ENCODE measurements around the gene MOB4.

MOB4 gene

DNA sequence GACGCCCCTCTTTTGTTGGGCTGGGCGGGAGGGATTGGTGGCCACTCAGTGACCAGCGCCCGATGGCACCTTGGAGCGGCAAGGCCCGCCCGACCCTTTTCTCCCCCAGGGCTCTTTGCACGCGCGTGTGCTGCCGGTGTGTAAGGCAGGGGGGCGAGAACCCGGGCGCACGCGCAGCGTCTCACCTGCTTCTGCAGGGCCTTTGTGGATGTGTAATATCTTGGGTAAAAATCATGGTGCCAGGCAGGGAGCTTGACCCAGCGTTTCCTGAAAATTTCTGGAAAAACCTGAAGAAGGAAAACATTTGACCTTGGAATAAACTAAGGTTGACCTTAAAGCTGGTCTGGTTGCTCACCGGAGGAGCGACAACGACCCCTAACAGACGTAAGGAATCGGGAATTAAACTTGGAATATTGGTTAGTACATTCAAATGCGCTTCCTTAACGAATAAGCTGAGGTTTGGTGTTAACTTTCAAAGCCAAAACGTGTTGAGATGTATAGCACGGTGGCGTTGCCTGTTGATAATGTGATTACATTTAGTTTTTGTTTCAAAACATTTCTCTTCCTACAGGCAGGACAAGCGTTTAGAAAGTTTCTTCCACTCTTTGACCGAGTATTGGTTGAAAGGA is 15.2 kb upstream of the MOB4 start:
- 0 out of 2 replicates have a peak overlapping the region, but pooled peaks have one; percentile 11 for H2AFZ ChIP-seq (ENCODE audit: low read depth)
- H3K36me3 ChIP-seq (ENCODE audit: insufficient read depth) = peaks cover 36% of the 10 kb centered on the region; the same call in 1 of the 2 replicates
- peaks cover 35% of the 10 kb centered on the region for H4K20me1 ChIP-seq (ENCODE audit: insufficient read depth)
- H3K4me2 ChIP-seq = peak overlapping the region; percentile 99
- peaks cover 86% of the 10 kb centered on the region for H3K79me2 ChIP-seq (ENCODE audit: insufficient read depth, low read depth)
- H3K27me3 ChIP-seq (ENCODE audit: insufficient read depth, low read depth) = no peaks in the 10 kb centered on the region
- peak overlapping the region; percentile 92 for H3K9ac ChIP-seq
- peak overlapping the region; percentile 89 for H3K27ac ChIP-seq
- TF ChIP-seq, protein P1, sequence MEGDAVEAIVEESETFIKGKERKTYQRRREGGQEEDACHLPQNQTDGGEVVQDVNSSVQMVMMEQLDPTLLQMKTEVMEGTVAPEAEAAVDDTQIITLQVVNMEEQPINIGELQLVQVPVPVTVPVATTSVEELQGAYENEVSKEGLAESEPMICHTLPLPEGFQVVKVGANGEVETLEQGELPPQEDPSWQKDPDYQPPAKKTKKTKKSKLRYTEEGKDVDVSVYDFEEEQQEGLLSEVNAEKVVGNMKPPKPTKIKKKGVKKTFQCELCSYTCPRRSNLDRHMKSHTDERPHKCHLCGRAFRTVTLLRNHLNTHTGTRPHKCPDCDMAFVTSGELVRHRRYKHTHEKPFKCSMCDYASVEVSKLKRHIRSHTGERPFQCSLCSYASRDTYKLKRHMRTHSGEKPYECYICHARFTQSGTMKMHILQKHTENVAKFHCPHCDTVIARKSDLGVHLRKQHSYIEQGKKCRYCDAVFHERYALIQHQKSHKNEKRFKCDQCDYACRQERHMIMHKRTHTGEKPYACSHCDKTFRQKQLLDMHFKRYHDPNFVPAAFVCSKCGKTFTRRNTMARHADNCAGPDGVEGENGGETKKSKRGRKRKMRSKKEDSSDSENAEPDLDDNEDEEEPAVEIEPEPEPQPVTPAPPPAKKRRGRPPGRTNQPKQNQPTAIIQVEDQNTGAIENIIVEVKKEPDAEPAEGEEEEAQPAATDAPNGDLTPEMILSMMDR (conservative IDR thresholded peaks at IDR 0.05; ENCODE audit: low read depth, low read length) = no peak
- peaks cover 49% of the 10 kb centered on the region for H3K4me1 ChIP-seq (ENCODE audit: low read depth, poor library complexity, severe bottlenecking)
- no peak overlapping the region for H3K4me3 ChIP-seq (IDR thresholded peaks at IDR 0.05; ENCODE audit: insufficient read depth, low read depth, low read length)

DNA sequence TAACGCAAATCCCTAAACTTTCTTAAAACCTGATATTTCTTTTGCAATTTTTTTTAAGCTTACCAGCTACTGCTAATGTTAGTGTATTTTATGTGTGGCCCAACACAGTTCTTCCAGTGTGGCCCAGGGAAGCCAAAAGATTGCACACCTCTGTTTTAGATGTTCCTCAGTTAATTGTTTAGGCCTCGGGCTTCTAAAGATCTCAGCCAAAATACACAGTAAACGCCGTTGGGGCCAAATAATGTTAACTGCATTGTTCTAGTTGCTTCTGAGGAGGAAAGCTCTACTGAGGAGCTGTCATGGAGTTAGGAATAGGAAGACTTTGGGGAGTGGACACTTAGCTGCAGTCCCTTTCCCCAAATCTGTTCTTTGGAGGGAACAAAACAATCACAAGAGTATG is 13.7 kb upstream of the MOB4 start:
- H3K4me3 ChIP-seq (IDR thresholded peaks at IDR 0.05; ENCODE audit: insufficient read depth, low read depth, low read length) = no peak overlapping the region
- H3K4me1 ChIP-seq (ENCODE audit: low read depth, poor library complexity, severe bottlenecking) = peaks cover 33% of the 10 kb centered on the region
- H3K27me3 ChIP-seq (ENCODE audit: insufficient read depth, low read depth) = no peaks in the 10 kb centered on the region
- H3K36me3 ChIP-seq (ENCODE audit: insufficient read depth) = peaks cover 24% of the 10 kb centered on the region; the same call in 1 of the 2 replicates
- no peak overlapping the region; the same call in 1 of the 2 replicates for H3K27ac ChIP-seq
- H3K4me2 ChIP-seq = peak overlapping the region; percentile 99
- TF ChIP-seq, protein P1 (conservative IDR thresholded peaks at IDR 0.05; ENCODE audit: low read depth, low read length) = no peak
- H4K20me1 ChIP-seq (ENCODE audit: insufficient read depth) = peaks cover 19% of the 10 kb centered on the region
- H3K9ac ChIP-seq = no peak overlapping the region
- peaks cover 70% of the 10 kb centered on the region for H3K79me2 ChIP-seq (ENCODE audit: insufficient read depth, low read depth)
- H2AFZ ChIP-seq (ENCODE audit: low read depth) = no peak overlapping the region

DNA sequence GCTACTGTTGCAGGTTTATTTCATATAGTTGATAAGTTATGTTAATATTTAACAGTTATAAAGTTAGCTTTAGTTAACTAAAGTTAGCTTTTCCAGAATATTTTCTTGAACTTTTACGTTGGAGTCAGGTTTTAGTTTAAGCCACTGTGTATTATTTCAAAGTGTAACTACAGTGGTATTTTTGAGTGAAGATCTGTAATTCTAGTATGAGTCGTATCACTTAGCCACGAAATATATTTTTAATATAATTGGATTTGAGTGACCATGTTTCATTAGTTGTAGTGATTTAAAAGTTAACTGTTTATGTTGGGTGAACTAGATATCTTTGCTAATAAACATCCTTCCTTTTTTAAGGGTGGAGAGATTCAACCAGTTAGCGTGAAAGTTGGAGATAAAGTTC is 13.2 kb upstream of the MOB4 start:
- no peaks in the 10 kb centered on the region for H3K27me3 ChIP-seq (ENCODE audit: insufficient read depth, low read depth)
- H2AFZ ChIP-seq (ENCODE audit: low read depth) = no peak overlapping the region
- peaks cover 22% of the 10 kb centered on the region; the same call in 1 of the 2 replicates for H3K36me3 ChIP-seq (ENCODE audit: insufficient read depth)
- H3K4me2 ChIP-seq = peak overlapping the region; percentile 99
- H3K79me2 ChIP-seq (ENCODE audit: insufficient read depth, low read depth) = peaks cover 65% of the 10 kb centered on the region
- no peak overlapping the region for H3K4me3 ChIP-seq (IDR thresholded peaks at IDR 0.05; ENCODE audit: insufficient read depth, low read depth, low read length)
- H3K27ac ChIP-seq = no peak overlapping the region
- peaks cover 14% of the 10 kb centered on the region for H4K20me1 ChIP-seq (ENCODE audit: insufficient read depth)
- no peak overlapping the region for H3K9ac ChIP-seq
- TF ChIP-seq, protein P1 (conservative IDR thresholded peaks at IDR 0.05; ENCODE audit: low read depth, low read length) = no peak
- peaks cover 28% of the 10 kb centered on the region for H3K4me1 ChIP-seq (ENCODE audit: low read depth, poor library complexity, severe bottlenecking)

DNA sequence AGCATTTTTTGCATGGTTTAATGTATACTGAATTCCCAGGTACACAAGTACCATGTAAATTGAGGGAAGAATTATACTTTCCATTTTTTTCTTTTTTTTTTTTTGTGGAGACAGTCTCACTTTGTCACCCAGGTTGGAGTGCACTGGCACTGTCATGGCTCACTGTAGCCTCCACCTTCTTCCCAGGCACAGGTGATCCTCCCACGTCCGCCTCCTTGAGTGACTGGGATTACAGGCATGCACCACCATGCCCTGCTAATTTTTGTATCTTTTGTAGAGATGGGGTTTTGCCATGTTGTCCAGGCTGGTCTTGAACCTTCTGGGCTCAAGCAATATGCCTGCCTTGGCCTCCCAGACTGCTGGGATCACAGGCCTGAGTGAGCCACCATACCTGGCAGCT is 11.9 kb upstream of the MOB4 start:
- H3K79me2 ChIP-seq (ENCODE audit: insufficient read depth, low read depth) = peaks cover 52% of the 10 kb centered on the region
- H2AFZ ChIP-seq (ENCODE audit: low read depth) = no peak overlapping the region
- H3K27me3 ChIP-seq (ENCODE audit: insufficient read depth, low read depth) = no peaks in the 10 kb centered on the region
- H3K27ac ChIP-seq = no peak overlapping the region
- 0 out of 2 replicates have a peak, but pooled peaks cover 4% of the 10 kb centered on the region for H4K20me1 ChIP-seq (ENCODE audit: insufficient read depth)
- TF ChIP-seq, protein P1 (conservative IDR thresholded peaks at IDR 0.05; ENCODE audit: low read depth, low read length) = no peak
- H3K36me3 ChIP-seq (ENCODE audit: insufficient read depth) = peaks cover 15% of the 10 kb centered on the region; the same call in 1 of the 2 replicates
- H3K9ac ChIP-seq = no peak overlapping the region
- H3K4me1 ChIP-seq (ENCODE audit: low read depth, poor library complexity, severe bottlenecking) = peaks cover 21% of the 10 kb centered on the region
- H3K4me3 ChIP-seq (IDR thresholded peaks at IDR 0.05; ENCODE audit: insufficient read depth, low read depth, low read length) = no peak overlapping the region
- H3K4me2 ChIP-seq = no peak overlapping the region
